Measurements from ENCODE around the gene RNF223.

Gene RNF223

GRCh38 chr1:1041092-1041523 is 33.0 kb downstream of the RNF223 start:
- TF ChIP-seq CTCF (conservative IDR thresholded peaks at IDR 0.05; ENCODE audit: low read depth, low read length): no peak
- Histone ChIP-seq H3K9ac (no peak overlapping the region), H3K27me3 (ENCODE audit: insufficient read depth, low read depth) (peaks cover 43% of the 10 kb centered on the region), H3K4me3 (IDR thresholded peaks at IDR 0.05; ENCODE audit: insufficient read depth, low read depth, low read length) (no peak overlapping the region), H4K20me1 (ENCODE audit: insufficient read depth) (no peaks in the 10 kb centered on the region), H3K79me2 (ENCODE audit: insufficient read depth, low read depth) (no peaks in the 10 kb centered on the region), H3K27ac (no peak overlapping the region), H3K4me1 (ENCODE audit: low read depth, poor library complexity, severe bottlenecking) (peaks cover 6% of the 10 kb centered on the region), H2AFZ (ENCODE audit: low read depth) (no peak overlapping the region), H3K36me3 (ENCODE audit: insufficient read depth) (no peaks in the 10 kb centered on the region), H3K4me2 (no peak overlapping the region)

- peaks cover 6% of the 10 kb centered on the region for H3K4me1 ChIP-seq (ENCODE audit: low read depth, poor library complexity, severe bottlenecking)
- H4K20me1 ChIP-seq (ENCODE audit: insufficient read depth): no peaks in the 10 kb centered on the region
- no peaks in the 10 kb centered on the region for H3K79me2 ChIP-seq (ENCODE audit: insufficient read depth, low read depth)
- H3K9ac ChIP-seq: no peak overlapping the region
- no peak overlapping the region for H3K4me2 ChIP-seq
- no peaks in the 10 kb centered on the region for H3K36me3 ChIP-seq (ENCODE audit: insufficient read depth)
- no peak for TF ChIP-seq CTCF (conservative IDR thresholded peaks at IDR 0.05; ENCODE audit: low read depth, low read length)
- H2AFZ ChIP-seq (ENCODE audit: low read depth): no peak overlapping the region
- H3K27ac ChIP-seq: no peak overlapping the region
- no peak overlapping the region for H3K4me3 ChIP-seq (IDR thresholded peaks at IDR 0.05; ENCODE audit: insufficient read depth, low read depth, low read length)
- H3K27me3 ChIP-seq (ENCODE audit: insufficient read depth, low read depth): peaks cover 51% of the 10 kb centered on the region
These were observed 33.8 kb downstream of the RNF223 start for GRCh38 chr1:1040004-1040991.

- peaks cover 6% of the 10 kb centered on the region for H3K4me1 ChIP-seq (ENCODE audit: low read depth, poor library complexity, severe bottlenecking)
- no peak overlapping the region for H3K4me3 ChIP-seq (IDR thresholded peaks at IDR 0.05; ENCODE audit: insufficient read depth, low read depth, low read length)
- no peak for TF ChIP-seq CTCF (conservative IDR thresholded peaks at IDR 0.05; ENCODE audit: low read depth, low read length)
- no peaks in the 10 kb centered on the region for H4K20me1 ChIP-seq (ENCODE audit: insufficient read depth)
- H3K27ac ChIP-seq: no peak overlapping the region
- no peak overlapping the region for H3K4me2 ChIP-seq
- H3K36me3 ChIP-seq (ENCODE audit: insufficient read depth): no peaks in the 10 kb centered on the region
- no peak overlapping the region for H2AFZ ChIP-seq (ENCODE audit: low read depth)
- no peak overlapping the region for H3K9ac ChIP-seq
- H3K79me2 ChIP-seq (ENCODE audit: insufficient read depth, low read depth): no peaks in the 10 kb centered on the region
- peaks cover 57% of the 10 kb centered on the region for H3K27me3 ChIP-seq (ENCODE audit: insufficient read depth, low read depth)
These were observed 34.8 kb downstream of the RNF223 start for GRCh38 chr1:1039145-1039910.

GRCh38 chr1:1038694-1039093 is 35.4 kb downstream of the RNF223 start:
- Histone ChIP-seq H3K27ac (no peak overlapping the region), H3K9ac (no peak overlapping the region), H3K4me2 (no peak overlapping the region), H3K4me1 (ENCODE audit: low read depth, poor library complexity, severe bottlenecking) (peaks cover 6% of the 10 kb centered on the region), H3K79me2 (ENCODE audit: insufficient read depth, low read depth) (no peaks in the 10 kb centered on the region), H4K20me1 (ENCODE audit: insufficient read depth) (no peaks in the 10 kb centered on the region), H3K4me3 (IDR thresholded peaks at IDR 0.05; ENCODE audit: insufficient read depth, low read depth, low read length) (no peak overlapping the region), H2AFZ (ENCODE audit: low read depth) (no peak overlapping the region), H3K27me3 (ENCODE audit: insufficient read depth, low read depth) (peaks cover 63% of the 10 kb centered on the region), H3K36me3 (ENCODE audit: insufficient read depth) (no peaks in the 10 kb centered on the region)
- no peak for TF ChIP-seq CTCF (conservative IDR thresholded peaks at IDR 0.05; ENCODE audit: low read depth, low read length)
